ENCODE data around the gene FARP1. TPM values are rescaled to one million over a fixed set of nuclear protein-coding genes. Genes with fewer than 3 reads are reported as not detected.

FARP1 gene
- total RNA-seq, 1 donor: 125 TPM

DNA sequence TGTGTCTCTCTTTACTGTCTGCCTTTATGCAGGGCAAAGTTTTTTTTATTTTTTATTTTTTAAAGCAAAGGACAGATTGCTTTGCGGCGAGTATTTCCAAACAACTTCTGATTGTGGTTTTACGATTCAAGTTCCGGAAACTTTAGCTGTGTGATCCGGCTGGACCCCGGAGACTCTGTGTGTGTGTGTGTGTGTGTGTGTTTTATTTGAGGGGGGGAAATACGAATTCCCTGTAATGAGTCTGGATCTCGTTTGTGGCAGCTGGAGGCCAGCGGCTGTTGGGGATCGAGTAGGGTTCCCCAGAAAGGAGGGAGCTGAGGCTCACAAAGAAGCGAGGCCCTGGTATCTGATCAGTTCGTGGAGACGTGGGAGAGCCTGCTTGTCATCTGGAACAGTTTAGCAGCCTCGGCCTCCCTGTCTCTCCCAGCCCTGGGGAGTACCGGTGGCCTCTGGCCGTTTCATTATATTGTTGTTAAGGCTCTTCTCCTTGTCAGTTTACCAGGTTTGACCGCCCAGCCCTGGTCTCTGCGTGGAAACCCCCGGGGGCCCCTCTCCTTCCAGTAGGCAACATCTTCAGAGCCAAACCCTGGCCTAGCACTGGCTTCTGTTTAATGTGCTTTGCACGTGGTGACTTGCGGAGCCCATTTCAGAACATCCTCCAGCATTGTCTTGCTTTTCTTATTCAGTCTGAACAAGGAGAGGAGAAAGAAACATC, 1.3 kb downstream of the FARP1 start:
- peak overlapping the region; percentile 79 for H3K4me3 ChIP-seq (ENCODE audit: low read depth, low read length)
- TF ChIP-seq, protein P1, sequence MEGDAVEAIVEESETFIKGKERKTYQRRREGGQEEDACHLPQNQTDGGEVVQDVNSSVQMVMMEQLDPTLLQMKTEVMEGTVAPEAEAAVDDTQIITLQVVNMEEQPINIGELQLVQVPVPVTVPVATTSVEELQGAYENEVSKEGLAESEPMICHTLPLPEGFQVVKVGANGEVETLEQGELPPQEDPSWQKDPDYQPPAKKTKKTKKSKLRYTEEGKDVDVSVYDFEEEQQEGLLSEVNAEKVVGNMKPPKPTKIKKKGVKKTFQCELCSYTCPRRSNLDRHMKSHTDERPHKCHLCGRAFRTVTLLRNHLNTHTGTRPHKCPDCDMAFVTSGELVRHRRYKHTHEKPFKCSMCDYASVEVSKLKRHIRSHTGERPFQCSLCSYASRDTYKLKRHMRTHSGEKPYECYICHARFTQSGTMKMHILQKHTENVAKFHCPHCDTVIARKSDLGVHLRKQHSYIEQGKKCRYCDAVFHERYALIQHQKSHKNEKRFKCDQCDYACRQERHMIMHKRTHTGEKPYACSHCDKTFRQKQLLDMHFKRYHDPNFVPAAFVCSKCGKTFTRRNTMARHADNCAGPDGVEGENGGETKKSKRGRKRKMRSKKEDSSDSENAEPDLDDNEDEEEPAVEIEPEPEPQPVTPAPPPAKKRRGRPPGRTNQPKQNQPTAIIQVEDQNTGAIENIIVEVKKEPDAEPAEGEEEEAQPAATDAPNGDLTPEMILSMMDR (IDR thresholded peaks at IDR 0.05; ENCODE audit: insufficient read depth, low read depth, low read length): no peak
- DNase-seq (ENCODE audit: low read depth): peak; percentile 69

DNA sequence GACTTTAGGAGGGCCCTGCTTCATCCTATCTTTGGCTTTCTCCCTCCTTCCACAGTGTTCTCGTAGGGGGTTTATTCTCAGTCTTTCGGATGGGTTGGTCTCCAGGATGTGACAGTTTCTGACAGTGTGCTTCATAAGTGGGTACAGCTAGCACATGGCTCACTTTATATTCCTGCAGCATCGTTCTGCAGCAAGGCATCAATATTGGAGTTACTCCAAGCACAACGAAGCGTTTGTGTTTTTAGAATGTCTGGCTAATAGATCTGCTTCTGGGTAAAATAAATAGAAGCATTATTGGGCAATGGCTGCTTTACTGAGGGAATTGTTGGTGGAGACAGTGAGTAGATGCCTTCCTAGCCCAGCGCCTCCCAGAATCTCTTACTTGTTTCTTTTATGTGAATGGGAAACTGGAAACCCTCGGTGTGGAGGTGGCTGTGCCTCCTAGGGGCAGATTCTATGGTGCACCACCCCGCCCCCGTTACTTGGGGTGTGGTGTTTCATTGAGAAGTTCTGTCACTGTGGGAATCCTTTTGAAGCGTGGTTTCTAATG, 2.0 kb downstream of the FARP1 start:
- TF ChIP-seq, protein P1 (IDR thresholded peaks at IDR 0.05; ENCODE audit: insufficient read depth, low read depth, low read length): peak; percentile 45
- DNase-seq (ENCODE audit: low read depth): peak; percentile 79
- peak overlapping the region; percentile 79 for H3K4me3 ChIP-seq (ENCODE audit: low read depth, low read length)

DNA sequence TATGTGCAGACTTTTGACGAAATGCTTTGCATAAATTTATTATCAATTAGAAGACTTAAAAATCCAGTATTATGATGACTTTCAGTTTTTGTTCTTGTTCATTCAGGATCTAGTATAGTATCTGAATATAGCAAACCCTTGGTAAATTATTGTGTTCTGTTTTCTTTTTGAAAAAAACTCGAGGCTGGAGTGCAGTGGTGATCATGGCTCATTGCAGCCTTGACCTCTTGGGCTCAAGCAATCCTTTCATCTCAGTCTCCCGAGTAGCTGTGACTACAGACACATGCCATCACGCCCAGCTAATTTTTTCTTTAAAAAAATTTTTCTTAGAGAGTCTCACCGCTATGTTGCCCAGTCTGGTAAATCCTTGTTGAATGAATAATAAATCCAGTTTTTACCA, 4.6 kb downstream of the FARP1 start:
- H3K4me3 ChIP-seq (ENCODE audit: low read depth, low read length): no peak overlapping the region
- no peak for DNase-seq (ENCODE audit: low read depth)
- TF ChIP-seq, protein P1 (IDR thresholded peaks at IDR 0.05; ENCODE audit: insufficient read depth, low read depth, low read length): no peak

DNA sequence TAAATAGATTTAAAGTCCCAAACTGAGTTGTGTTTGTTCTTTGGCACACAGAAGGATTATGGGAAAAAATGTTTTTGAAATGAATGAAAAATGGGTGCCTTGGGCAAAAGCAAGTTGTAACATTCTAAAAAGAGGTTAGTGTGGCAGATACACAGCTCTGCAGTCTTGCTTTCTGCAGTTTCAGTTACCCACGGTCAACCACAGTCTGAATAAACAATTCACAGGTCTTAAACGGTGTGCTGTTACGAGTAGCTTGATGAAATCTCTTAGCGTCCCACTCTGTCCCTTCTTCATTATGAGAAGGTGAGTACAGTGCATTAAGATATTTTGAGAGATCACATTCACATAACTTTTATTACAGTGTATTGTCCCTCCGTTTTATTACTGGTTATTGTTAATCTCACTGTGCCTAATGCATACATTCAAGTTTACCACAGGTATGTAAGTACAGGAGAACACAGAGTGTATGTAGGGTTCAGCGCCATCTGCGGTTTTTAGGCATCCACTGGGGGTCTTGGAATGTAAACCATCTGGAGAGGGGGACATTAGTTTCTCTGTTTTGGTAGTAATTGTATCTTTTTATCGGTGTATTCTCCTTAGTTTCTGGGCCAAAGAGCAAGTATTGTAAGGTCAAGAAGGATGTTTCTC, 8.1 kb downstream of the FARP1 start:
- DNase-seq (ENCODE audit: low read depth): peak; percentile 30
- TF ChIP-seq, protein P1 (IDR thresholded peaks at IDR 0.05; ENCODE audit: insufficient read depth, low read depth, low read length): no peak
- no peak overlapping the region for H3K4me3 ChIP-seq (ENCODE audit: low read depth, low read length)

DNA sequence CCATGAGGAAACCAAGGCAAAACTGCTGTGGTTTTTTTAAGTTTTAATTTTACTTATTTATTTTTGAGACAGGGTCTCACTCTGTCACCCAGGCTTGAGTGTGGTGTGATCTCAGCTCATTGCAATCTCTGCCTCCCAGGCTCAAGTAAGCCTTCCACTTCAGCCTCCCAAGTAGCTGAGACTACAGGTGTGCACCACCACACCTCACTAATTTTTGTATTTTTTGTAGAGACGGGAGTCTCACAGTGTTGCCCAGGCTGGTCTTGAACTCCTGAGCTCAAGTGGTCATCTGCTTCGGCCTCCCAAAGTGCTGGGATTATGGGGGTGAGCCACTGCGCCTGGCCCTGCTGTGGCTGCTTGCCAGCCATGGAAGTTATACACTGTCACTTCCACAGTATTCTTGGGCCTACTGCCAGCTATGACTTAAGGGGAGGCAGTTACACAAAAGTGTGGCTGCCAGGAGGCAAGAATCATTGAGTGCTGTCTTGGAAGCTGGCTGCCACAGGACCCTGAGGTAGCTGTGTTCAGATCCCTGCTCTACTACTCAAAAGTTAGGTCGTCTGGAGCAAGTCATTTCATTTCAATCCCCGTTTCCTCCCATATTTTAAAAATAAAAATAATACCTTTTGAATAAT, 12.7 kb downstream of the FARP1 start:
- H3K4me3 ChIP-seq (ENCODE audit: low read depth, low read length): no peak overlapping the region
- peak; percentile 71 for DNase-seq (ENCODE audit: low read depth)
- TF ChIP-seq, protein P1 (IDR thresholded peaks at IDR 0.05; ENCODE audit: insufficient read depth, low read depth, low read length): no peak

DNA sequence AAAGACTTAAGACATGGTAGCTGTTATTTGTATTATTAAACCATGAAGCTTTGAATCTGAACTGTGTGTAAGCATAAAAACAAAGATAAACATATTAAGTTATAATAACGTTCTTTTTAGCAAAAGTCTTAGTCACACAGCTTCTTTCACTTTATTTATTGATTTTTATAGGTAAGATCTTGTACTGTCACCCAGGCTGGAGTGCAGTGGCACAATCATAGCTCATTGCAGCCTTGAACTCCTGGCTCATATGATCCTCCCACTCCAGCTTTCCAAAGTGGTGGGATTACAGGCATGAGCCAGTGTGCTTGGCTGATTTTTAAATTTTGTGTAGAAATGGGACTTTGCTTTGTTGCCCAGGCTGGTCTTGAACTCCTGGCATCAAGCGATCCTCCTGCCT, 13.4 kb downstream of the FARP1 start:
- TF ChIP-seq, protein P1 (IDR thresholded peaks at IDR 0.05; ENCODE audit: insufficient read depth, low read depth, low read length): no peak
- H3K4me3 ChIP-seq (ENCODE audit: low read depth, low read length): no peak overlapping the region
- no peak for DNase-seq (ENCODE audit: low read depth)
